ENCODE results near the gene CCIN.
A peak's percentile ranks its signal among the peaks of the same experiment; 100 is the strongest.

The CCIN gene

GRCh38 chr9:36136272-36136893 lies 32.8 kb upstream of the CCIN start, which contains the start of gene GLIPR2:
TSS of gene GLIPR2 (plus strand) at chr9:36136733. CDS start at chr9:36136779, 46 bp downstream.
- peak within 1 kb of the TSS; percentile 75 for H3K4me3 ChIP-seq (ENCODE audit: low read length)
- TF ChIP-seq CTCF (conservative IDR thresholded peaks at IDR 0.05; ENCODE audit: low read length): no peak
- peak; percentile 64 for DNase-seq (ENCODE audit: low read depth)

GRCh38 chr9:36136894-36137391 lies 32.2 kb upstream of the CCIN start:
- peak overlapping the region; percentile 75 for H3K4me3 ChIP-seq (ENCODE audit: low read length)
- DNase-seq (ENCODE audit: low read depth): no peak
- no peak for TF ChIP-seq CTCF (conservative IDR thresholded peaks at IDR 0.05; ENCODE audit: low read length)

- no peak for TF ChIP-seq CTCF (conservative IDR thresholded peaks at IDR 0.05; ENCODE audit: low read length)
- peak; percentile 31 for DNase-seq (ENCODE audit: low read depth)
Measured at GRCh38 chr9:36137392-36138004, 31.7 kb upstream of the CCIN start.

GRCh38 chr9:36138496-36138895 lies 30.7 kb upstream of the CCIN start:
- TF ChIP-seq CTCF (conservative IDR thresholded peaks at IDR 0.05; ENCODE audit: low read length): no peak
- DNase-seq (ENCODE audit: low read depth): no peak
- H3K4me3 ChIP-seq (ENCODE audit: low read length): no peak overlapping the region

More at GRCh38 chr9:36137392-36138004, 31.7 kb upstream of the CCIN start:
- H3K4me3 ChIP-seq (ENCODE audit: low read length): peak overlapping the region; percentile 75

- DNase-seq (ENCODE audit: low read depth): no peak
- no peak for TF ChIP-seq CTCF (conservative IDR thresholded peaks at IDR 0.05; ENCODE audit: low read length)
- no peak overlapping the region for H3K4me3 ChIP-seq (ENCODE audit: low read length)
Measured at GRCh38 chr9:36138901-36139300, 30.3 kb upstream of the CCIN start.

GRCh38 chr9:36140086-36141084 lies 28.8 kb upstream of the CCIN start:
- DNase-seq (ENCODE audit: low read depth): no peak
- no peak for TF ChIP-seq CTCF (conservative IDR thresholded peaks at IDR 0.05; ENCODE audit: low read length)
- no peak overlapping the region for H3K4me3 ChIP-seq (ENCODE audit: low read length)
